Measurements from ENCODE around the gene RMDN2.

- TF ChIP-seq CTCF (IDR thresholded peaks at IDR 0.05) (no peak), POLR2A (IDR thresholded peaks at IDR 0.05) (no peak)
Observed at GRCh38 chr2:37892436-37893114, 32.5 kb upstream of the RMDN2 start.
